Activated CD8-positive, alpha-beta T cell treated with anti-CD3 and anti-CD28 coated beads for 36 hours (primary cell): ENCODE results near the gene ZNHIT1. TPM values are rescaled to one million over a fixed set of nuclear protein-coding genes. Genes with fewer than 3 reads are reported as not detected.
A peak's percentile ranks its signal among the peaks of the same experiment; 100 is the strongest.

Source experiments
- ATAC-seq: fragments of 200-7000 bp; cut with Tn5 transposase; one replicate; pipeline ENCODE4 v1.10.0; 2021; ENCODE audit warnings: mild to moderate bottlenecking, moderate library complexity
- CTCF ChIA-PET: fragments of 350-600 bp; sonication (Branson Sonifier 250); formaldehyde crosslinking; loops from one replicate; lab custom pipeline; 2021; ENCODE audit warnings: antibody characterized with exemption; lab: Charles Lee
- POLR2A ChIA-PET: fragments of 350-600 bp; sonication (Branson Sonifier 250); formaldehyde crosslinking; loops from one replicate; lab custom pipeline; 2021; ENCODE audit warnings: antibody characterized with exemption; lab: Charles Lee
- DNase-seq: peaks from one replicate; pipeline ENCODE4 v3.0.0-alpha.2; 2020
- H3K27ac Mint-ChIP-seq: one replicate; pipeline ENCODE4 v1.8.0; 2021; ENCODE audit warnings: mild to moderate bottlenecking, mixed read lengths
- H3K27me3 Mint-ChIP-seq: one replicate; pipeline ENCODE4 v1.8.0; 2021; ENCODE audit warnings: mixed read lengths
- H3K36me3 Mint-ChIP-seq: one replicate; pipeline ENCODE4 v1.8.0; 2021; ENCODE audit warnings: low read depth, mixed read lengths
- H3K4me1 Mint-ChIP-seq: one replicate; pipeline ENCODE4 v1.8.0; 2021; ENCODE audit warnings: low read depth, mixed read lengths
- H3K4me3 Mint-ChIP-seq: one replicate; pipeline ENCODE4 v1.8.0; 2021; ENCODE audit warnings: mild to moderate bottlenecking, moderate library complexity, mixed read lengths
- H3K9me3 Mint-ChIP-seq: one replicate; pipeline ENCODE4 v1.8.0; 2021; ENCODE audit warnings: mixed read lengths
- intact Hi-C: fragments of 100-400 bp; cut with micrococcal nuclease; formaldehyde crosslinking; loops from one replicate; pipeline ENCODE4 v1.10.0; 2022
- total RNA-seq, 2 experiments: library from RNA; stranded (reverse); gene quantifications; one replicate each; pipeline ENCODE4 v1.2.3, GENCODE V29; 2021
- TF ChIP-seq, protein P1 (sequence below): fragments of 200-600 bp; IDR thresholded peaks from one replicate; pipeline ENCODE4 v1.8.0; 2022; ENCODE audit warnings: antibody characterized with exemption, mild to moderate bottlenecking

Gene ZNHIT1
- total RNA-seq, 2 experiments from 2014 or later, result 36.8 to 37.9 TPM

DNA sequence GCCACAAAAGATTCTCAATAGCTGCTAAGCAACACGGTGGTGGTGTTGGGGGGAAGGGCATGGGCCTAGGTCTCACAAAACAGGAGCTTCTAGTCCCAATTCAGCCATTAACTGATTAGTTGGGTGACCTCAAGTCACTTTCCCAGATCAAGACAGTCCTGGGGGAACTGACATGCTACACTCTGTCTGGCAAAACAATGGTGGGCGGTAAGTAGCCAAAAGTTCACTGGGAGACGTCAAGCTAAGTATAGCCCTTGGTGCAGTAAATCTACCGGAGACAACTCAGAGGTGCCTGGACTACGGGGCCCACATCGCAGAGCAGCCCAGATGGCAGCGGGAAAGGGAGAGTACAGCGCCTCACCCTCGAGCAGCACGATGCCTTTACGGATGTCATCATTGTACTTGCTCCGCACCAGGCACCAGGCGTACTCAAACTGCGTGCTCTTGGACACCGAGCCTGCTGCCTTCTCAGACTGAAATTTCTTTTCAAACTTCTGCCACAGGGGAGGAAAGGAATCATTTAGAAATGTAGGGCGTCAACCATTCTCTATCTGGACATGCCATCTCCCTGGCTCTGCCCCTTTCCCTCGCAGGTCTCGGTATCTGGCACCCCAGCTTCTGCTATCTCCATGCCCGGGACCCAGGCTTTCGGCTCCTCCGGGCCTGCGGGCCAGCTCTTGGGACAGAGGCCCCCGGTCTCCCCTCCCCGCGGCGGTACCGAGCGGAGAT lies 25.8 kb downstream of the ZNHIT1 start:
- Mint-ChIP-seq H3K27ac (peak overlapping the region; percentile 97), H3K4me3 (peak overlapping the region; percentile 85), H3K4me1 (peaks cover 28% of the 10 kb centered on the region)

GRCh38 chr7:101244375-101245146 lies 26.6 kb downstream of the ZNHIT1 start, which contains the start of gene FIS1:
FIS1 (minus strand) TSS chr7:101245081; CDS start chr7:101245004, 77 bp downstream.
- H3K4me3 Mint-ChIP-seq, result peak within 1 kb of the TSS; percentile 85
- peaks cover 28% of the 10 kb centered on the region for H3K4me1 Mint-ChIP-seq
- ChIA-PET CTCF (interaction anchor here (0.8 to 4.2 kb wide), 26 partner anchors 8 to 369 kb away, joined by 3 to 49 read pairs (median 4); partner anchors contain the start of genes PLOD3, VGF and ZNHIT1), POLR2A (interaction anchor here (0.7 to 2.7 kb wide), 9 partner anchors 8 to 358 kb away, joined by 3 to 22 read pairs (median 4); partner anchors contain the start of genes PLOD3, VGF and ZNHIT1)
- intact Hi-C loops, result no loop called here
- TF ChIP-seq, protein P1, sequence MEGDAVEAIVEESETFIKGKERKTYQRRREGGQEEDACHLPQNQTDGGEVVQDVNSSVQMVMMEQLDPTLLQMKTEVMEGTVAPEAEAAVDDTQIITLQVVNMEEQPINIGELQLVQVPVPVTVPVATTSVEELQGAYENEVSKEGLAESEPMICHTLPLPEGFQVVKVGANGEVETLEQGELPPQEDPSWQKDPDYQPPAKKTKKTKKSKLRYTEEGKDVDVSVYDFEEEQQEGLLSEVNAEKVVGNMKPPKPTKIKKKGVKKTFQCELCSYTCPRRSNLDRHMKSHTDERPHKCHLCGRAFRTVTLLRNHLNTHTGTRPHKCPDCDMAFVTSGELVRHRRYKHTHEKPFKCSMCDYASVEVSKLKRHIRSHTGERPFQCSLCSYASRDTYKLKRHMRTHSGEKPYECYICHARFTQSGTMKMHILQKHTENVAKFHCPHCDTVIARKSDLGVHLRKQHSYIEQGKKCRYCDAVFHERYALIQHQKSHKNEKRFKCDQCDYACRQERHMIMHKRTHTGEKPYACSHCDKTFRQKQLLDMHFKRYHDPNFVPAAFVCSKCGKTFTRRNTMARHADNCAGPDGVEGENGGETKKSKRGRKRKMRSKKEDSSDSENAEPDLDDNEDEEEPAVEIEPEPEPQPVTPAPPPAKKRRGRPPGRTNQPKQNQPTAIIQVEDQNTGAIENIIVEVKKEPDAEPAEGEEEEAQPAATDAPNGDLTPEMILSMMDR, result peak; percentile 69
- peak within 1 kb of the TSS; percentile 97 for H3K27ac Mint-ChIP-seq
- no peaks in the 10 kb centered on the region for H3K9me3 Mint-ChIP-seq
- DNase-seq (peak; percentile 97), ATAC-seq (peak; percentile 95)
- no peaks in the 10 kb centered on the region for H3K27me3 Mint-ChIP-seq
- peaks cover 28% of the 10 kb centered on the region for H3K36me3 Mint-ChIP-seq

More for the DNA sequence above, 25.8 kb downstream of the ZNHIT1 start:
- Mint-ChIP-seq H3K27me3 (no peaks in the 10 kb centered on the region), H3K9me3 (no peaks in the 10 kb centered on the region), H3K36me3 (peaks cover 26% of the 10 kb centered on the region)
- intact Hi-C loops, result no loop called here
- TF ChIP-seq, protein P1, result peak; percentile 99
- peak; percentile 22 for DNase-seq
- no peak for ATAC-seq
- CTCF ChIA-PET, result interaction anchor here (0.8 to 4.2 kb wide), 26 partner anchors 9 to 368 kb away, joined by 3 to 49 read pairs (median 4); partner anchors contain the start of genes PLOD3, VGF and ZNHIT1
- POLR2A ChIA-PET, result interaction anchor here (0.5 to 2.7 kb wide), 7 partner anchors 9 to 354 kb away, joined by 3 to 22 read pairs (median 4); partner anchors contain the start of genes PLOD3, VGF and ZNHIT1

DNA sequence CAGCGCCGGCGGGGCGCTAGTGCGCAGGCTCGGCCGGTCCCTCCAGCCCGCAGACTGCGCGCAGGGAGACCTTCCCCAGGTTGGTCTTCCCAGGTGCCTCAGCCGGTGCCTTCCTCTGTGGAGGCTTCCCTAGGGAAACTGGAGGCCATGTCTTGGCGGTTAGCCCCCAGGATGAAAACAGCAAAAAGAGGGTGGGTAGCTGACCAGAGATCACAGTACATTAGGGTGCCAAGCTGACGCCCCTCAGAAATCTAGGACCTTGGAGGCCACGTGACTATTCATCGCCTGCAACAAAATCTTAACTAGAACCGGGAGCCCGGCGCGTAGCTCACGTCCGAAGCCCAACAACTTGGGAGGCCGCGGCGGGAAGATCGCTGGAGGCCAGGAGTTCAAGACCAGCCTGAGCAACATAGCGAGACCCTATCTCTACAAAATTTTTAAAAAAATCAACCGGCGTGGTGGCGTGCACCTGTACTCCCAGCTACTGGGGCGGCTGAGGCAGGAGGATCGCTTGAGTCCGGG lies 27.2 kb downstream of the ZNHIT1 start:
- intact Hi-C loops, result no loop called here
- ATAC-seq (no peak), DNase-seq (no peak)
- peaks cover 27% of the 10 kb centered on the region for H3K36me3 Mint-ChIP-seq
- ChIA-PET POLR2A (interaction anchor here (0.6 to 2.7 kb wide), 8 partner anchors 7 to 358 kb away, joined by 3 to 22 read pairs (median 4); partner anchors contain the start of genes PLOD3, VGF and ZNHIT1), CTCF (interaction anchor here (1.2 to 4.2 kb wide), 10 partner anchors 7 to 166 kb away, joined by 3 to 49 read pairs (median 10); partner anchors contain the start of genes PLOD3 and ZNHIT1)
- H3K4me3 Mint-ChIP-seq, result peak overlapping the region; percentile 85
- H3K9me3 Mint-ChIP-seq, result no peaks in the 10 kb centered on the region
- H3K27ac Mint-ChIP-seq, result peak overlapping the region; percentile 97
- TF ChIP-seq, protein P1, result no peak
- no peaks in the 10 kb centered on the region for H3K27me3 Mint-ChIP-seq
- H3K4me1 Mint-ChIP-seq, result peaks cover 32% of the 10 kb centered on the region

GRCh38 chr7:101248276-101248675 lies 30.3 kb downstream of the ZNHIT1 start:
- peaks cover 42% of the 10 kb centered on the region for H3K4me1 Mint-ChIP-seq
- H3K9me3 Mint-ChIP-seq, result no peaks in the 10 kb centered on the region
- ChIA-PET POLR2A (interaction anchor here (1.0 kb wide), 1 partner anchor 26 kb away, joined by 3 read pairs; no protein-coding TSS in a partner anchor), CTCF (interaction anchor here (0.9 to 5.1 kb wide), 5 partner anchors 9 to 56 kb away, joined by 3 to 27 read pairs (median 4); partner anchors contain the start of gene ZNHIT1)
- H3K36me3 Mint-ChIP-seq, result peaks cover 35% of the 10 kb centered on the region
- intact Hi-C loops, result no loop called here
- ATAC-seq, result no peak
- TF ChIP-seq, protein P1, result no peak
- no peaks in the 10 kb centered on the region for H3K27me3 Mint-ChIP-seq
- no peak overlapping the region for H3K4me3 Mint-ChIP-seq
- no peak for DNase-seq
- H3K27ac Mint-ChIP-seq, result no peak overlapping the region
